COLO829 (cell line): ENCODE measurements around the gene IL1RAPL2.

Experiments
- DNase-seq: peaks from one replicate; pipeline ENCODE4 v3.0.0; 2012; ENCODE audit warnings: low spot score

The IL1RAPL2 gene

GRCh38 chrX:105816517-105816916 is 1250.5 kb downstream of the IL1RAPL2 start:
- no peak for DNase-seq
